GM18511 (cell line): ENCODE measurements around the gene TRIM69.

ENCODE experiments used
- ATAC-seq: cut with Tn5 transposase; IDR thresholded peaks from one replicate; pipeline ENCODE4 v1.9.1; 2021; ENCODE audit warnings: mild to moderate bottlenecking, moderate library complexity; ENCODE audit not compliant: unreplicated experiment

TRIM69 gene

DNA sequence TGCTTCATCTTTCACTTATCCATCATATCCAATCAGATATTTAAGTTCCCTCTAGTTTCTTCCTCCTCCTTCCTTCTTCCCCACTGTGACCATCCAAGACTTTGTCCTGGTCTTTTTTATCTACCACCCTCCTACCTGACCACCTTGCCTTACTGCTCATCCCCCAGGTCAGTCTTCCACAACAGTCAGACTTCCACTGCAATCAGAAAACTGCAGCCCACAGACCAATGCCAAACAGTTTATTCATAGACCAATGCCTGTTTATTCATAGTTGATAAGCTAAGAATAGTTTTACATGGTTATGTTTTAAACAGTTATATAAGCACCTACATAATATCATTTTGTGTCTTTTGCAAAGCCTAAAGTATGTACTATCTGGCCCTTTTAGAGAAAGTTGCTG is 65.5 kb downstream of the TRIM69 start:
- no peak for ATAC-seq

- ATAC-seq = no peak
Measured at GRCh38 chr15:44802336-44802735, 66.0 kb downstream of the TRIM69 start.

DNA sequence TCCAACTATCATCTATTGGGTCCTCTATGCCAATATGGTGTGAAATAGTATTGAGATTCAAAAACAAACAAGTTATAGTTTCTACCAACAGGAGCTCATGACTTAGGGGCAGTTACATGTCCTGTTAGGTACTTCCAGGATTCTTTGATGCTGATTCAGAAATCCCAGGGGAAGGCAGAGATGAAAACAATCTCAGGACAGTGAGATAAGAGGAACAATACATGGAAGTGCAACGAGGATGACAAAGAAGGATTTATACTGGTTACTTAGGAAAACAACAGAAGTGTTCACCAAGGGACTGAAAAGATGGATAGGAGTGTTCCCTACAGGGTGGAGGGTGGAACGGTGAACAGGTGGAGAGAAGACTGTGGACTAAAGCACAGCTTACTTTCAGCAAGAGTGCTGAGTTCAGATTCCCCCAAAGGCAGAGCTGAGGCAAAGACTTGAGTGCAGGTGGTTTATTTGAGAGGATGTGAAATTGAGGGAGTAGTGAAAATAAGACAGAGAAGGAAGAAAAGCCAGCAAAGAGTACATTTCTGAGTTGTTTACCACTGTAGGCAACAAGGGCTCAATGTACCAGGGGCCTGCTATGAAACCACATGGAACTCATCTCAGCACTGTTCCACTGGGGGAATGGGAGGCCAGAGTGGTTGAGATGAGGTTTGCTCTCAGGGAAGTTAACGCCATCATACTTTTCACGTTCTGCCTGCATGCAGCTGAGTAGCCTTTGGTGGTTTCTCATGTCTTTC is 68.1 kb downstream of the TRIM69 start:
- no peak for ATAC-seq

DNA sequence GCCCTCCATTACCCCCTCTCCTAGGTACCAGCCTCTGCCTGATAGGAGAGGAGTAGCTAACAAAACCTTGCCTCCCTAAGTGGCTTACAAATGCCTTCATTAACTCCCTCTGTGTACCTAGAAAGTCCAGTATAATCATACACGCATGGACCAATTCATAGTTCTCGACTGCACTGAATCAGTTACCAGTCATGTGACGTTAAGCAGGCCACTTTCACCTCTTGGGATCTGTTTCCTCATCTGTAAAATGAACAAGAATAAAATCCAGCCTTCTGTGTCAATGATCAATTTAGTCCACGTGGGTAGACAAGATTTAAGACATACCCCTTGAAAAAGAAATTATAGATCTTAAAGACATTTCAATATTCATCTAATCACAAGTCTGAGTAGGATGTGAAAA is 72.2 kb downstream of the TRIM69 start:
- no peak for ATAC-seq

DNA sequence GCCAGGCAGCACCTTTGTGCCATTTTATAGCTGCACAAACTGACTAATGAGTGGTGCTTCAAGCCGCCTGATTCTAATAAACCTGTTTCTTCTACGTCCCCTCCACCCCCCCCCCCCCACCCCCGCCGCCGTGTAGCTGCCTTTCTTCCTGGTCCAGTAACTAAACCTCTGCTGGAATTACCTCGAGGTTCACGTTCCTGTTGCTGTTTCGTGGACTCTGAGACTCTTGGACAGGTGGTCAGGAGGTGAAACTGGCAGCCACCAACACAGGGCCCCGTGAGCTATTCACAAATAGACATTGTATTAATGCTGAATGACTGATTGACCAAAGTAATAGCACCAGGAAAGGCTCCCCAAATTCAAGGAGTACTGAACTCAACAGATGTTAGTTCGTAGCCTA is 73.9 kb downstream of the TRIM69 start:
- ATAC-seq = no peak

GRCh38 chr15:44811337-44811736 is 75.0 kb downstream of the TRIM69 start:
- ATAC-seq = no peak

- ATAC-seq = no peak
Measured at GRCh38 chr15:44812029-44812517, 75.7 kb downstream of the TRIM69 start.

- ATAC-seq = no peak
Measured at GRCh38 chr15:44813231-44813630, 76.9 kb downstream of the TRIM69 start.
